ENCODE measurements around the gene ARL14EPL. TPM values are rescaled to one million over a fixed set of nuclear protein-coding genes. Genes with fewer than 3 reads are reported as not detected.
"Not testable (repeated sequence)": the region's sequence is repeated elsewhere in the genome, so short reads cannot be mapped to it uniquely, and the experiment has no call there.

Gene ARL14EPL
- total RNA-seq, 1 donor from 2014 or later = not detected

DNA sequence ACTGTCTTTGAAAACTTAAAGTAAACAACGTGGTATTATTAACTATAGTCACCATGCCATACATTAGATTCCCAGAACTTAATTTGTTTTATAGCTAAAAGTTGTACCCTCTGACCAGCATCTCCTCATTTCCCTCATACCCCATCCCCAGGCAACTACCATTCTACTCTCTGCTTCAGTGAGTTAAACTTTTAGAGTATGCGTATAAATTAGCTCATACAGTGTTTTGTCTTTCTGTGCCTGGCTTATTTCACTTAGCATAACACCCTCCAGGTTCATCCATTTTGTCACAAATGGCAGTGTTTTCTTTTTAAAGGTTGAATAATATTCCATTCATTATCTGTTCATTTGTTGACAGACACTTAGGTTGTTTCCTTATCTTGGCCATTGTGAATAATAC is 66.7 kb downstream of the ARL14EPL start:
- no peak for DNase-seq (ENCODE audit: low read depth)
- Histone ChIP-seq H3K36me3 (ENCODE audit: insufficient read depth, low read length) (no peaks in the 10 kb centered on the region), H3K27ac (ENCODE audit: low read depth, low read length) (no peak overlapping the region), H3K4me1 (ENCODE audit: insufficient read depth, low read length) (no peaks in the 10 kb centered on the region), H3K9me3 (ENCODE audit: insufficient read depth, low read depth, low read length) (no peaks in the 10 kb centered on the region), H3K4me3 (ENCODE audit: insufficient read depth, low read depth, low read length) (no peak overlapping the region), H3K4me2 (ENCODE audit: low read length) (no peak overlapping the region), H3K79me2 (ENCODE audit: insufficient read depth, low read length) (no peaks in the 10 kb centered on the region), H3K9ac (ENCODE audit: low read length) (no peak overlapping the region), H4K20me1 (ENCODE audit: insufficient read depth, low read length) (no peaks in the 10 kb centered on the region), H3K27me3 (ENCODE audit: insufficient read depth, low read length) (no peaks in the 10 kb centered on the region), H2AFZ (ENCODE audit: low read depth, low read length) (no peak overlapping the region)
- Mint-ChIP-seq H3K27me3 (ENCODE audit: low read depth, unreplicated experiment) (no peaks in the 10 kb centered on the region), H3K36me3 (ENCODE audit: low read depth, unreplicated experiment) (peaks cover 14% of the 10 kb centered on the region), H3K27ac (ENCODE audit: unreplicated experiment) (no peak overlapping the region), H3K4me1 (ENCODE audit: low read depth, unreplicated experiment) (peaks cover 2% of the 10 kb centered on the region), H3K4me3 (ENCODE audit: unreplicated experiment) (no peak overlapping the region), H3K9me3 (ENCODE audit: unreplicated experiment) (peaks cover 8% of the 10 kb centered on the region)
- no peak for TF ChIP-seq EZH2 (IDR thresholded peaks at IDR 0.05; ENCODE audit: insufficient read depth, low read length)
- TF ChIP-seq, protein P1, sequence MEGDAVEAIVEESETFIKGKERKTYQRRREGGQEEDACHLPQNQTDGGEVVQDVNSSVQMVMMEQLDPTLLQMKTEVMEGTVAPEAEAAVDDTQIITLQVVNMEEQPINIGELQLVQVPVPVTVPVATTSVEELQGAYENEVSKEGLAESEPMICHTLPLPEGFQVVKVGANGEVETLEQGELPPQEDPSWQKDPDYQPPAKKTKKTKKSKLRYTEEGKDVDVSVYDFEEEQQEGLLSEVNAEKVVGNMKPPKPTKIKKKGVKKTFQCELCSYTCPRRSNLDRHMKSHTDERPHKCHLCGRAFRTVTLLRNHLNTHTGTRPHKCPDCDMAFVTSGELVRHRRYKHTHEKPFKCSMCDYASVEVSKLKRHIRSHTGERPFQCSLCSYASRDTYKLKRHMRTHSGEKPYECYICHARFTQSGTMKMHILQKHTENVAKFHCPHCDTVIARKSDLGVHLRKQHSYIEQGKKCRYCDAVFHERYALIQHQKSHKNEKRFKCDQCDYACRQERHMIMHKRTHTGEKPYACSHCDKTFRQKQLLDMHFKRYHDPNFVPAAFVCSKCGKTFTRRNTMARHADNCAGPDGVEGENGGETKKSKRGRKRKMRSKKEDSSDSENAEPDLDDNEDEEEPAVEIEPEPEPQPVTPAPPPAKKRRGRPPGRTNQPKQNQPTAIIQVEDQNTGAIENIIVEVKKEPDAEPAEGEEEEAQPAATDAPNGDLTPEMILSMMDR (IDR thresholded peaks at IDR 0.05; ENCODE audit: insufficient read depth, low read depth, low read length) = no peak
- FAIRE-seq = no peak

DNA sequence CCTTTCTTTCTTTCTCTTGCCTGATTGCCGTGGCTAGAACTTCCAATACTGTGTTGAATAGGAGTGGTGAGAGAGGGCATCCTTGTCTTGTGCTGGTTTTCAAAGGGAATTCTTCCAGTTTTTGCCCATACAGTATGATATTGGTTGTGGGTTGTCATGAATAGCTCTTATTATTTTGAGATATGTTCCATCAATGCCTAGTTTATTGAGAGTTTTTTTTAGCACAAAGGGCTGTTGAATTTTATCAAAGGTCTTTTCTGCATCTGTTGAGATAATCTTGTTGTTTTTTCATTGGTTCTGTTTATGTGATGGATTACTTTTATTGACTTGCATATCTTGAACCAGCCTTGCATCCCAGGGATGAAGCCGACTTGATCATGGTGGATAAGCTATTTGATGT is 72.7 kb downstream of the ARL14EPL start:
- not testable (repeated sequence) for DNase-seq (ENCODE audit: low read depth)

More for the DNA sequence above, 72.7 kb downstream of the ARL14EPL start:
- H3K27me3 Mint-ChIP-seq (ENCODE audit: low read depth, unreplicated experiment); H4K20me1 ChIP-seq (ENCODE audit: insufficient read depth, low read length); H3K4me1 Mint-ChIP-seq (ENCODE audit: low read depth, unreplicated experiment); H3K4me3 ChIP-seq (ENCODE audit: insufficient read depth, low read depth, low read length); H3K9me3 ChIP-seq (ENCODE audit: insufficient read depth, low read depth, low read length); H3K4me2 ChIP-seq (ENCODE audit: low read length); H3K36me3 ChIP-seq (ENCODE audit: insufficient read depth, low read length); H3K4me3 Mint-ChIP-seq (ENCODE audit: unreplicated experiment); H3K27ac ChIP-seq (ENCODE audit: low read depth, low read length); H3K27ac Mint-ChIP-seq (ENCODE audit: unreplicated experiment); H3K27me3 ChIP-seq (ENCODE audit: insufficient read depth, low read length); FAIRE-seq; H3K9ac ChIP-seq (ENCODE audit: low read length); H3K79me2 ChIP-seq (ENCODE audit: insufficient read depth, low read length); H2AFZ ChIP-seq (ENCODE audit: low read depth, low read length); H3K4me1 ChIP-seq (ENCODE audit: insufficient read depth, low read length): not testable (repeated sequence)
- Mint-ChIP-seq H3K36me3 (ENCODE audit: low read depth, unreplicated experiment) (peaks cover 22% of the 10 kb centered on the region), H3K9me3 (ENCODE audit: unreplicated experiment) (peaks cover 12% of the 10 kb centered on the region)

Other genes with a start within 250 kb of the ARL14EPL start
- gene CDO1, start 215.8 kb upstream of the ARL14EPL start, total RNA-seq = 3.9 and 6.1 TPM in 2 replicates
- 58.3 and 66.3 TPM in 2 replicates for gene ATG12, start 190.9 kb upstream of the ARL14EPL start, total RNA-seq
- 108 and 110 TPM in 2 replicates for gene AP3S1, start 190.5 kb upstream of the ARL14EPL start, total RNA-seq
- gene LVRN, start 70.0 kb upstream of the ARL14EPL start, total RNA-seq = 0.58 and 0.64 TPM in 2 replicates
- 18.1 and 18.4 TPM in 2 replicates for gene COMMD10, start 52.6 kb downstream of the ARL14EPL start, total RNA-seq